Measurements from ENCODE around the gene ARHGAP11B.
A peak's percentile ranks its signal among the peaks of the same experiment; 100 is the strongest.
"Not testable (repeated sequence)": the region's sequence is repeated elsewhere in the genome, so short reads cannot be mapped to it uniquely, and the experiment has no call there.

Gene ARHGAP11B
- long read RNA-seq, donor 1, partial matches to known transcripts = 0 of 1 reads
- long read RNA-seq, donor 1, other reads (novel, unspliced or antisense) = 0 of 1 reads
- long read RNA-seq, donor 2 = 0 reads
- long read RNA-seq, donor 3, partial matches to known transcripts = 0 of 1 reads
- long read RNA-seq, donor 3, other reads (novel, unspliced or antisense) = 0 of 1 reads
- long read RNA-seq, donor 4 = 0 reads
- long read RNA-seq, donor 5 = 0 reads
- long read RNA-seq, donor 6 = 0 reads
- long read RNA-seq, donor 7, partial matches to known transcripts = 0 of 1 reads
- long read RNA-seq, donor 7, other reads (novel, unspliced or antisense) = 0 of 1 reads
- long read RNA-seq, donor 8, partial matches to known transcripts = 0 of 1 reads
- long read RNA-seq, donor 8, other reads (novel, unspliced or antisense) = 0 of 1 reads

DNA sequence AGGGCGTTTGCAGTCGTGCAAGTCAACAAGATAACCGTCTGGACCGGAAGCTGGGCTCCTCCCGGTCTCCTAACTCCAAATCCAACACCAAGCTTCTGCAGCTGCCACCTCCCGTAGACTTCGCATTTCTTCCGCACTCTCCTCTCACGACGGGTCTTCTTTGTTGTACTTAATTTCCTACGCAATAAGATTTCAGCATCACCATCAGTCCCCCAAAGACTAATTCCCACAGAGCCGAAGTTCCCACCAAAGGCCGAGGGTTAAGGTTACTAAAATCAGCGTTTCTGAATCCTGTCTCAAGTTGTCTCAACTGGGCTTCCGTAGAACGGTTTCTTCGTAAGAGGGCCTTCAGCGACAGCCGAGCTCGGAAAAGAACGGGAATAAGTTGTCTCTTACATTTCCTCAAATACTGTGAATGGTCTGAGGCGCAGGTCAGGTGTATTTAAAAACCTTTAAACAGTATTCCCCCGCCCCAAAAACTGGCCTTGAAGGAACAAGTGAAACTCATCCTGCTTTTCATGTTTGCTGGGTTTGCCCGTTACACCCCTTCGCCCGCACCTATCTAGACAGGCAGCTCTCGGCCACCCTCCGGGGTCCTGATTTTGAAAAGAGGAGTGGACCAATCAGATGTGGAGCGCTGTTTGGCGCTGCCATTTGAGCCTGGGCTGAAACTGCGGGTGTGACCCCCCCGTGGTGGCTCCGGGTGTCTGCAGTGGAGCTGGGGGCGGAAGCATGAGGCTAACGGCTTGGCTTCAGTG is at the start of gene ARHGAP11B:
TSS of gene ARHGAP11B (plus strand) at position 693 of the 758 bp plus-strand sequence.
- peak; percentile 98 for DNase-seq

DNA sequence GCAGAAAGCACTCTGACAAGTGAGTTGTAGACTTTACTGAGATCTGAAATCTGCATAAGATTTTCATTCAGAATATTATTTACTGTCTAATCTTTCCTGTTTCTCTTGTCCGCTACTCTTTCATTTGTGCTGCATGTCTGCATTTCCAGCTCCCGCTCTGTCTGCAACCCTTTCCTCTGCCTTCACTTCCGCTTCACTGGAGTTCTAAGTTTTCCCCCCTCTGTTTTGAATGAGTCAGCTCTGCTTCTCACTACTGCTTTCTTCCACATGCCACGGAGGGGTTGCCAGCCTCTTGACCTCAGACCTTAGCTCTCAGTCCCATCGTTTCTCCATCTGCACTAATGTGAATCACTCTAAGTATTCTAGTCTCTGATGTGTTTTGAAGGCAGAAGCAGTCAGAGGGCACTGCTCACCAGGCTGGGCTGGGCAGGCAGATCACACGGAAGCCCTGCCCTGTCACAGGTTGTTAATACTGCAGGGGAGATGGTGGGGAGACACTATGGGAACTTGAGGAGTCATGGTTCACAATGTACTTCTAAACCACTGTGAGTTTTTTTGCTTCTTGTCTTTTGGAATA is 46.4 kb upstream of the ARHGAP11B start:
- DNase-seq = not testable (repeated sequence)

GRCh38 chr15:30580716-30581115 is 45.2 kb upstream of the ARHGAP11B start:
- not testable (repeated sequence) for DNase-seq

DNA sequence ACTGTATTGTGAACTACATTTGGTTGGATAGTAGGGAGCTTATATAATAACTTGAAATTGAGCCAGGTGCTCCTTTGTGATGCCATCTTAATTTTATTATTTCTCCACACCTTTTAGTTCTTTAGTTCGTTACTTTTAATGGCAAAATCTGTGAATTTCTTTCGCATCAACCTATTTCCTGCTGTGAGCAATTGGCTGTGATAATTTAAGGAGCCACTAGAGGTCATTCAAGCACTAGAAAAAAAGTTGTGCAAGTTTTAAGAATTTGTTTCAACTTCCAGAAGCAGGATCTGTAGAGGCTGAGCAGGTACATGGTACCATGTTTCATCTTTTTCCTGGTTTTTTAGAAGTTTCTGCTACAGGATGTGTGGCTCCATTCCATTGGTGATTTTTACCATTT is 27.0 kb upstream of the ARHGAP11B start:
- DNase-seq = not testable (repeated sequence)

DNA sequence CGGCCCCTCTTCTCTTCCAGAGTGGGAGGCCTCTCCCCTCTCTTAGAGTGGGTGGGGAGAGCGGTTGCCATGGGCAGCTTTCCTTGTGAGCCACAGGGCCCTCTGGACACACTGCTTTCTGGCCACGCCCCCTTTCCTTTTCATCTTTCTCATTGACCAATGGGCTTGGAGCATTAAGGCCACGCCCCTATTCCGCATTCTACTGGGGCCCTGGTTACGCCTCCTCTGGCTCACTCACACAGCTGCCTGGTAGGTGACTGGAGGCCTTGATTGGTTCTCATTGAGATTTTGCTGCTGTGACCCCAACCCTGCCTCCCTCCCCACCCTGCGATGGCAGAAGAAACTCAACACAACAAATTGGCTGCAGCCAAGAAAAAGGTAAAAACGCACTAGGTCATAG is 22.1 kb upstream of the ARHGAP11B start, which contains the start of gene GOLGA8H:
TSS of gene GOLGA8H (plus strand) at position 233 of the 400 bp plus-strand sequence. CDS start at position 331, 98 bp downstream.
- not testable (repeated sequence) for DNase-seq

GRCh38 chr15:30612271-30612670 is 13.7 kb upstream of the ARHGAP11B start:
- DNase-seq = not testable (repeated sequence)

DNA sequence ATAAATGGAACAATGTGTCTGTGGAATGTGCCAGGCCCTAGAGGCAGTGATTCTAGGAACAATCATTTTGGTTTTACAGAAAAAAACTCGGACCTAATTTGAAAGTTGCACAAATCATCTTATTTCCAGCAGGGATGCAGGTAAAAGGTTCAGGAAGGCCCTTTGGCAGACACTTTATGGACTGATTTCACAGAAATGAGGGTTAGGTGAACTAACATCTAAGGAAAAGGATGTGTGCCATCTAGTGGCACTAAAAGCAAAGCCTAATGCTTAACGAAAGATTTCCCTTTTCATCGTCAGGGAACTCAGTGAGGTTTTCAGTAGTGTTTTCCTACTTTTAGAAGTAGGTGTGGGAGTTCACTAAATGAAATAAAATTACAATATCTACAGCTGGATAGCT is 4.6 kb upstream of the ARHGAP11B start:
- DNase-seq = not testable (repeated sequence)

DNA sequence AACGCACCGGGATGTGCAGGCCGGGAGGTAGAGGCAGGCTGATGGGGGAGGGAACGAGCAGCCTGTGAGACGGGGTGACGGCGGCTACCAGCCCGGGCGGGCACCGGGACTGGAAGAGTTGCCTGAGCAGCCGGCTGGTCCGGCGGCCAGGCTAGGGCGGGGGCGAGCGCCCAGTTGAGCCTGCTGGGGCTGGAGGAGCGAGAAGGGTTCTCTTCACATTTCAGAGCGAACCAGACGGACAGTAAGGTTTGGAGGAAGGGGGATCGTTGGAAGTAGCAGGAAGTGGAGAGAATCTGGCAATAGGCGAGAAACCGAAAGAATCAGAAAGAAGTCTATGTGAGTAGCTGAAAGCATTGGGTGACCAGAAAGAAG is 252 bp downstream of the ARHGAP11B start:
- DNase-seq = peak; percentile 11

- DNase-seq = not testable (repeated sequence)
These were observed 704 bp downstream of the ARHGAP11B start for GRCh38 chr15:30626632-30627031.

DNA sequence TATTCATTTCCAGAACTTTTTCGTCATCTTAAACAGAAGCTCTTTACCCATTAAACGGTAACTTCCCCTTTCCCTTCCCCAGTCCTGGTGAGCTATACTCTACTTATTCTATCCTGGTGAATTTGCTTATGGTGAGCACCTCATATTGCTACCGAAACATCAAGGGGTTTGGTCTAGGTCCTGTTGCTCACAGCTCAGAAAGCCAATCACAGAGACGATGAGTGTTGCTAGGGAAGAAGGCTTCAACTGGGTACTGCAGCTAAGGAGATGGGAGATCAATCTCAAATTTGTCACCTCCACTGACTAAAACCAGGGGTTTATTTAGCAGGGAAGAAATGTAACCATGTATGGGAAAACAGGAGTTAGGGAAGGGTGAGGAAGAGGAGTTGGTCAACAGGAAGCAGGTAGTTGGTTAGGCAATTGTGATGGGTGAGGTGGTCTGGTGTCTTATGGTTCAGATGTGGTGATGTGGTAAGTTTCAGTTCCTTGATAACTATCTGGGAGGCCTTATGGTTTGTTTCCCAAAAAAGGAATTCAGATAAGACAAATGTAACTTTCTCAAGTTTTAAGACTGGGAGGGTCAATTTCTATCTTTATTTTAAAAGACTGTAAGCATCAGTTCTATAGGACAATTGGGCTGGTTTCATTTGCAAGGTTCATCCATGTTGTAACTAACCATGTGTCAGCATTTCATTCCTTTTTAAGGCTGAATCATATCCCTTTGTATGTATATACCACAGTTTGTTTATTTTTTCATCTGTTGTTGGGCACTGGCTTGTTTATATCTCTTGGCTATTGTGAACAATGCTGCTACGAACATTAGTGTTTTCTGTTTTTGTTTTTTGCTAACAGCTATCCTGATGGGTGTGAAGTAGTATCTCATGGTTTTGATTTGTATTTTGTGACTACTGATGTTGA is 24.3 kb downstream of the ARHGAP11B start:
- DNase-seq = no peak

DNA sequence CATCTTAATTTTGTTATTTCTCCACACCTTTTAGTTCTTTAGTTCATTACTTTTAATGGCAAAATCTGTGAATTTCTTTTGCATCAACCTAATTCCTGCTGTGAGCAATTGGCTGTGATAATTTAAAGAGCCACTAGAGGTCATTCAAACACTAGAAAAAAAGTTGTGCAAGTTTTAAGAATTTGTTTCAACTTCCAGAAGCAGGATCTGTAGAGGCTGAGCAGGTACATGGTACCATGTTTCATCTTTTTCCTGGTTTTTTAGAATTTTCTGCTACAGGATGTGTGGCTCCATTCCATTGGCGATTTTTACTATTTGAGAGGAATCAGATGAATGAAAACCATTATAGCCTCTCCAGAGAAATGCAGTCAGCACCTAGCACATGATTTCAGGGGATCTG is 35.2 kb downstream of the ARHGAP11B start:
- DNase-seq = not testable (repeated sequence)

DNA sequence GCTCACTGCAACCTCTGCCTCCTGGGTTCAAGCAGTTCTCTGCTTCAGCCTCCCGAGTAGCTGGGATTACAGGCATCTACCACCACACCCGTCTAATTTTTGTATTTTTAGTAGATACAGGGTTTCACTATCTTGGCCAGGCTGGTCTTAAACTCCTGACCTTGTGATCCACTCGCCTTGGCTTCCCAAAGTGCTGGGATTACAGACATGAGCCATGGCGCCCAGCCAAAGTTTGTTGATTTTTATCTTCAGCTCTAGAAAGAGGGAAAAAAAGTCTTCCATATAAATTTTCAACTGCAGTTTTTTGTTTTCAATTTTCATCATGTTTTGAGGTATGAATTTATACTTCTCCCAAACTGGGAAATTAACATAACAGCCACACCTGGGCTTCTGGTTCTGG is 43.7 kb downstream of the ARHGAP11B start:
- not testable (repeated sequence) for DNase-seq

- no peak for DNase-seq
These were observed 44.1 kb downstream of the ARHGAP11B start for GRCh38 chr15:30670056-30670455.

GRCh38 chr15:30671309-30671708 is 45.4 kb downstream of the ARHGAP11B start:
- no peak for DNase-seq

DNA sequence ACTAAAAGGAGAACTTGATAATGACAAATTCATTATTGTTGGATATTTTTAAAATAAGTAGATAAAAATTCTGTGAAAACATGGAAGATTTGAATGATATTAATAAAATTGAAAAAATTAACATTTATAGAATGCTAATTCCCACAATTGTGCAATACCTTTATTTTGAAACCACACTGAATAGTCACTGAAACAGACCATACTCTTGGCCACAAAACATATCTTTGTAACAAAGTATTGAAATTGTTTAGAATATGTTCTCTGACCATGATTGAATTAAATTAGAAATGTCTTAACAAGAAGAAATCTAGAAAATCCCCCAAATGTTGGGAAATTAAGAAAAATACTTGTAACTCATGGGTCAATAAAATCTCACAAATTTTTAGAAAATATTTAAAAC is 49.2 kb downstream of the ARHGAP11B start:
- DNase-seq = no peak

GRCh38 chr15:30675891-30676290 is 50.0 kb downstream of the ARHGAP11B start:
- not testable (repeated sequence) for DNase-seq

- DNase-seq = not testable (repeated sequence)
These were observed 55.1 kb downstream of the ARHGAP11B start for GRCh38 chr15:30680997-30681396.

DNA sequence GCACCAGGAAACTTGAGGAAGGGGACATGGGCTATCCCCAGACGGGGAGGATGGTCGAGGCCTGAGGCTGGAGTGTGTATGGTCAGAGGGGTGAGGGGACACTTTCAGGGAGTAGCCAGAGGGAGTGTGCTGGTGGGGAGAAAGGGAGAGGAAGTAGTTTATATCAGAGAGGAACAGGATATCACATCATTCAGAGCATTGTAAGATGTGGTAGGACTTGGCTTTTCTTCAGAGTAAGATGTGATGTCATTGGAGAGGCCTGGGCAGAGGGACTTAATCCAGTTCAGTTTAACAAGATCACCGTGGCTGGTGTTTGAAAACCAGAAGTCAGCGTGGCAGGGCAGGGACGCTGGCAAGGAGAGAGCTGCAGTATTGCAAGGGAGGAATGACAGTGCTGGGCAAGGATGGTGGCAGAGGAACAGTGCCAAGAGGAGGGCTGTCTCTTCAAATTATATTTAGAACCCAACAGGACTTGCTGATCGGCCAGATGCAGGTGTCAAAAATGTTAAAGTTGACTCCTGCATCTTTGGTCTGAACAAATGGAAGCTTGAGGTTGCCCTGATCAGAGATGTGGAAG is 59.9 kb downstream of the ARHGAP11B start:
- DNase-seq = not testable (repeated sequence)

DNA sequence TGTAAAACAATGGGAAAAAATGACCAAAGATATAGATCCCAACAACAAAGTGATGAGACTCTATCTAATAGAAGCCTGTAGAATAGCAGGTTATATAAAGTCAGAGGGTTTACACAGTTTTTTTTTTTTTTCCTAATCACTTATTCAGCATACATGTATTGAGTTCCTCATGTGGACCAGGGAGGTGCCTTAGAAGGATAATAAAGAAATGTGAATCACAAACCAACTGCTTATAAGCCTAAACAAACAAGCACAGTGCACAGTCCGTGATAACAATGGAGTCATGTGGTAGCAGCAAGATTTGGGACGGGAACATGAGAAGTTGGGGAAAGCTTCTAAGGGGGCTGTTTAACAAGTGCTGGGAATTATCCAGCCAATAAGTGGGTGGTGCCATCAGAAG is 60.7 kb downstream of the ARHGAP11B start:
- not testable (repeated sequence) for DNase-seq
